ENCODE measurements around the gene SEZ6L.

- TF ChIP-seq CTCF (IDR thresholded peaks at IDR 0.05): no peak
- TF ChIP-seq POLR2A (IDR thresholded peaks at IDR 0.05): no peak
These were observed 133.5 kb downstream of the SEZ6L start for GRCh38 chr22:26302726-26303125.

Data from adrenal gland (tissue), 5 donors.